HG03432 (cell line): ENCODE data around the gene WFDC6.
A peak's percentile ranks its signal among the peaks of the same experiment; 100 is the strongest.

Experiments used
- ATAC-seq: cut with Tn5 transposase; IDR thresholded peaks from one replicate; pipeline ENCODE4 v1.9.1; 2021; ENCODE audit warnings: mild to moderate bottlenecking, moderate library complexity; ENCODE audit not compliant: unreplicated experiment

The WFDC6 gene

GRCh38 chr20:45518282-45518681 is 21.0 kb downstream of the WFDC6 start:
- ATAC-seq: no peak

GRCh38 chr20:45515147-45515913 is 24.0 kb downstream of the WFDC6 start, which contains the start of gene SPINT3:
Gene SPINT3 (minus strand): TSS chr20:45515622. CDS start chr20:45515608, 14 bp downstream.
- ATAC-seq: no peak

GRCh38 chr20:45510242-45510862 is 28.9 kb downstream of the WFDC6 start:
- ATAC-seq: no peak

GRCh38 chr20:45509091-45509490 is 30.2 kb downstream of the WFDC6 start:
- no peak for ATAC-seq

GRCh38 chr20:45508068-45508886 is 31.0 kb downstream of the WFDC6 start:
- no peak for ATAC-seq

- peak; percentile 57 for ATAC-seq
These were observed 32.1 kb downstream of the WFDC6 start for GRCh38 chr20:45507011-45507820.

GRCh38 chr20:45506398-45506797 is 32.9 kb downstream of the WFDC6 start:
- ATAC-seq: no peak

GRCh38 chr20:45503403-45503802 is 35.9 kb downstream of the WFDC6 start:
- ATAC-seq: no peak

GRCh38 chr20:45502561-45502960 is 36.7 kb downstream of the WFDC6 start:
- no peak for ATAC-seq

- no peak for ATAC-seq
These were observed 37.7 kb downstream of the WFDC6 start for GRCh38 chr20:45501600-45501999.

GRCh38 chr20:45500022-45500421 is 39.3 kb downstream of the WFDC6 start:
- ATAC-seq: no peak

- ATAC-seq: no peak
These were observed 41.2 kb downstream of the WFDC6 start for GRCh38 chr20:45497971-45498494.

GRCh38 chr20:45496166-45496565 is 43.1 kb downstream of the WFDC6 start:
- no peak for ATAC-seq

GRCh38 chr20:45495501-45495941 is 43.8 kb downstream of the WFDC6 start:
- no peak for ATAC-seq

- ATAC-seq: no peak
These were observed 50.2 kb downstream of the WFDC6 start for GRCh38 chr20:45489083-45489531.

- ATAC-seq: no peak
These were observed 52.0 kb downstream of the WFDC6 start for GRCh38 chr20:45487231-45487635.

- no peak for ATAC-seq
These were observed 53.9 kb downstream of the WFDC6 start for GRCh38 chr20:45485388-45485787.

GRCh38 chr20:45484676-45485075 is 54.6 kb downstream of the WFDC6 start:
- no peak for ATAC-seq
